ENCODE measurements around the gene E2F3.

The E2F3 gene

GRCh38 chr6:20427856-20428255, 26.2 kb downstream of the E2F3 start:
- DNase-seq = peak in 2 of 3 donors; percentile 74 to 79
- Histone ChIP-seq H3K27ac (ENCODE audit: insufficient read depth in 1 of 2, low read depth in 1 of 2, low read length in 2 of 2, poor library complexity in 1 of 2, severe bottlenecking in 2 of 2) (peak overlapping the region in 1 of 2 experiments; percentile 52), H3K4me1 (ENCODE audit: control extremely low read depth in 1 of 4, control insufficient read depth in 4 of 4, insufficient read depth in 4 of 4, low read length in 3 of 4) (peaks cover 25 to 51% (median 36%) of the 10 kb centered on the region in 4 experiments), H3K36me3 (ENCODE audit: control insufficient read depth in 4 of 4, insufficient read depth in 4 of 4, low read length in 3 of 4) (peaks cover 0 to 31% (median 8%) of the 10 kb centered on the region in 4 experiments), H3K27me3 (replicated peaks in 2 of 5; ENCODE audit: control insufficient read depth in 4 of 5, insufficient read depth in 5 of 5, low read length in 4 of 5) (no peaks in the 10 kb centered on the region), H3K9me3 (ENCODE audit: control extremely low read depth in 1 of 5, control insufficient read depth in 4 of 5, insufficient read depth in 2 of 5, low read depth in 1 of 5, low read length in 4 of 5) (no peaks in the 10 kb centered on the region), H3K4me3 (ENCODE audit: control insufficient read depth in 1 of 7, extremely low read depth in 1 of 7, insufficient read depth in 4 of 7, low read depth in 2 of 7, low read length in 6 of 7) (peak overlapping the region in 3 of 7 experiments; percentile 3 to 52 (median 16))
- 18% methylated on average over 4 of the region's 6 CpGs for WGBS (ENCODE audit: insufficient coverage)
- CTCF ChIA-PET = interaction anchor here (1.3 to 1.8 kb wide), 4 partner anchors 8 to 18 kb away, joined by 3 to 6 read pairs (median 3); no protein-coding TSS in a partner anchor
- POLR2A ChIA-PET = interaction anchor here (0.8 kb wide), 1 partner anchor 23 kb away, joined by 3 read pairs; no protein-coding TSS in a partner anchor

GRCh38 chr6:20432692-20433091, 31.0 kb downstream of the E2F3 start:
- POLR2A ChIA-PET = no interaction called here
- Histone ChIP-seq H3K4me1 (ENCODE audit: control extremely low read depth in 1 of 4, control insufficient read depth in 4 of 4, insufficient read depth in 4 of 4, low read length in 3 of 4) (peaks cover 2 to 14% (median 7%) of the 10 kb centered on the region in 4 experiments), H3K27ac (ENCODE audit: insufficient read depth in 1 of 2, low read depth in 1 of 2, low read length in 2 of 2, poor library complexity in 1 of 2, severe bottlenecking in 2 of 2) (no peak overlapping the region), H3K4me3 (ENCODE audit: control insufficient read depth in 1 of 7, extremely low read depth in 1 of 7, insufficient read depth in 4 of 7, low read depth in 2 of 7, low read length in 6 of 7) (no peak overlapping the region), H3K27me3 (replicated peaks in 2 of 5; ENCODE audit: control insufficient read depth in 4 of 5, insufficient read depth in 5 of 5, low read length in 4 of 5) (no peaks in the 10 kb centered on the region), H3K9me3 (ENCODE audit: control extremely low read depth in 1 of 5, control insufficient read depth in 4 of 5, insufficient read depth in 2 of 5, low read depth in 1 of 5, low read length in 4 of 5) (no peaks in the 10 kb centered on the region), H3K36me3 (ENCODE audit: control insufficient read depth in 4 of 4, insufficient read depth in 4 of 4, low read length in 3 of 4) (peaks cover 0 to 41% (median 11%) of the 10 kb centered on the region in 4 experiments)
- WGBS (ENCODE audit: insufficient coverage) = 96% methylated on average over 3 of the region's 5 CpGs
- CTCF ChIA-PET = interaction anchor here (1.2 to 1.8 kb wide), 4 partner anchors 23 to 95 kb away, joined by 3 to 7 read pairs (median 3); no protein-coding TSS in a partner anchor
- no peak for DNase-seq

GRCh38 chr6:20433321-20433720, 31.6 kb downstream of the E2F3 start:
- no peaks in the 10 kb centered on the region for H3K9me3 ChIP-seq (ENCODE audit: control extremely low read depth in 1 of 5, control insufficient read depth in 4 of 5, insufficient read depth in 2 of 5, low read depth in 1 of 5, low read length in 4 of 5)
- no peak overlapping the region for H3K4me3 ChIP-seq (ENCODE audit: control insufficient read depth in 1 of 7, extremely low read depth in 1 of 7, insufficient read depth in 4 of 7, low read depth in 2 of 7, low read length in 6 of 7)
- no peak overlapping the region for H3K27ac ChIP-seq (ENCODE audit: insufficient read depth in 1 of 2, low read depth in 1 of 2, low read length in 2 of 2, poor library complexity in 1 of 2, severe bottlenecking in 2 of 2)
- H3K4me1 ChIP-seq (ENCODE audit: control extremely low read depth in 1 of 4, control insufficient read depth in 4 of 4, insufficient read depth in 4 of 4, low read length in 3 of 4) = peaks cover 0 to 10% (median 4%) of the 10 kb centered on the region in 4 experiments
- H3K27me3 ChIP-seq (replicated peaks in 2 of 5; ENCODE audit: control insufficient read depth in 4 of 5, insufficient read depth in 5 of 5, low read length in 4 of 5) = no peaks in the 10 kb centered on the region
- ChIA-PET CTCF (interaction anchor here (1.4 to 1.8 kb wide), 4 partner anchors 11 to 95 kb away, joined by 3 to 7 read pairs (median 3); no protein-coding TSS in a partner anchor), POLR2A (no interaction called here)
- DNase-seq = no peak
- WGBS (ENCODE audit: insufficient coverage) = 90% methylated on average over 2 of the region's 3 CpGs
- peaks cover 3 to 45% (median 11%) of the 10 kb centered on the region in 4 experiments for H3K36me3 ChIP-seq (ENCODE audit: control insufficient read depth in 4 of 4, insufficient read depth in 4 of 4, low read length in 3 of 4)

GRCh38 chr6:20433929-20434328, 32.2 kb downstream of the E2F3 start:
- Histone ChIP-seq H3K27me3 (replicated peaks in 2 of 5; ENCODE audit: control insufficient read depth in 4 of 5, insufficient read depth in 5 of 5, low read length in 4 of 5) (no peaks in the 10 kb centered on the region), H3K9me3 (ENCODE audit: control extremely low read depth in 1 of 5, control insufficient read depth in 4 of 5, insufficient read depth in 2 of 5, low read depth in 1 of 5, low read length in 4 of 5) (no peaks in the 10 kb centered on the region), H3K36me3 (ENCODE audit: control insufficient read depth in 4 of 4, insufficient read depth in 4 of 4, low read length in 3 of 4) (peaks cover 3 to 51% (median 11%) of the 10 kb centered on the region in 4 experiments), H3K4me3 (ENCODE audit: control insufficient read depth in 1 of 7, extremely low read depth in 1 of 7, insufficient read depth in 4 of 7, low read depth in 2 of 7, low read length in 6 of 7) (no peak overlapping the region), H3K27ac (ENCODE audit: insufficient read depth in 1 of 2, low read depth in 1 of 2, low read length in 2 of 2, poor library complexity in 1 of 2, severe bottlenecking in 2 of 2) (no peak overlapping the region), H3K4me1 (ENCODE audit: control extremely low read depth in 1 of 4, control insufficient read depth in 4 of 4, insufficient read depth in 4 of 4, low read length in 3 of 4) (peaks cover 0 to 6% (median 0%) of the 10 kb centered on the region in 4 experiments)
- WGBS (ENCODE audit: insufficient coverage) = 81% methylated on average over 2 of the region's 2 CpGs
- ChIA-PET POLR2A (interaction anchor here (1.3 kb wide), 1 partner anchor 31 kb away, joined by 3 read pairs; no protein-coding TSS in a partner anchor), CTCF (interaction anchor here (1.4 to 2.0 kb wide), 5 partner anchors 12 to 33 kb away, joined by 3 to 4 read pairs (median 3); no protein-coding TSS in a partner anchor)
- DNase-seq = no peak

- POLR2A ChIA-PET = interaction anchor here (1.3 kb wide), 1 partner anchor 32 kb away, joined by 3 read pairs; no protein-coding TSS in a partner anchor
- H3K4me3 ChIP-seq (ENCODE audit: control insufficient read depth in 1 of 7, extremely low read depth in 1 of 7, insufficient read depth in 4 of 7, low read depth in 2 of 7, low read length in 6 of 7) = no peak overlapping the region
- H3K9me3 ChIP-seq (ENCODE audit: control extremely low read depth in 1 of 5, control insufficient read depth in 4 of 5, insufficient read depth in 2 of 5, low read depth in 1 of 5, low read length in 4 of 5) = peaks cover 0 to 2% (median 0%) of the 10 kb centered on the region in 5 experiments
- no peak for DNase-seq
- no peak overlapping the region for H3K27ac ChIP-seq (ENCODE audit: insufficient read depth in 1 of 2, low read depth in 1 of 2, low read length in 2 of 2, poor library complexity in 1 of 2, severe bottlenecking in 2 of 2)
- peaks cover 3 to 59% (median 12%) of the 10 kb centered on the region in 4 experiments for H3K36me3 ChIP-seq (ENCODE audit: control insufficient read depth in 4 of 4, insufficient read depth in 4 of 4, low read length in 3 of 4)
- peaks cover 0 to 2% (median 0%) of the 10 kb centered on the region in 4 experiments for H3K4me1 ChIP-seq (ENCODE audit: control extremely low read depth in 1 of 4, control insufficient read depth in 4 of 4, insufficient read depth in 4 of 4, low read length in 3 of 4)
- CTCF ChIA-PET = interaction anchor here (0.8 to 2.0 kb wide), 5 partner anchors 13 to 32 kb away, joined by 3 to 4 read pairs (median 3); no protein-coding TSS in a partner anchor
- H3K27me3 ChIP-seq (replicated peaks in 2 of 5; ENCODE audit: control insufficient read depth in 4 of 5, insufficient read depth in 5 of 5, low read length in 4 of 5) = no peaks in the 10 kb centered on the region
- 100% methylated on average over 5 of the region's 6 CpGs for WGBS (ENCODE audit: insufficient coverage)
These were observed 33.1 kb downstream of the E2F3 start for GRCh38 chr6:20434766-20435165.

GRCh38 chr6:20436719-20437118, 35.0 kb downstream of the E2F3 start:
- ChIA-PET CTCF (interaction anchor here (0.9 to 3.4 kb wide), 4 partner anchors 9 to 91 kb away, joined by 3 to 15 read pairs (median 6); no protein-coding TSS in a partner anchor), POLR2A (no interaction called here)
- WGBS (ENCODE audit: insufficient coverage) = 83% methylated on average over 1 of the region's 2 CpGs
- Histone ChIP-seq H3K36me3 (ENCODE audit: control insufficient read depth in 4 of 4, insufficient read depth in 4 of 4, low read length in 3 of 4) (peaks cover 3 to 61% (median 11%) of the 10 kb centered on the region in 4 experiments), H3K4me3 (ENCODE audit: control insufficient read depth in 1 of 7, extremely low read depth in 1 of 7, insufficient read depth in 4 of 7, low read depth in 2 of 7, low read length in 6 of 7) (no peak overlapping the region), H3K27me3 (replicated peaks in 2 of 5; ENCODE audit: control insufficient read depth in 4 of 5, insufficient read depth in 5 of 5, low read length in 4 of 5) (no peaks in the 10 kb centered on the region), H3K9me3 (ENCODE audit: control extremely low read depth in 1 of 5, control insufficient read depth in 4 of 5, insufficient read depth in 2 of 5, low read depth in 1 of 5, low read length in 4 of 5) (peaks cover 0 to 9% (median 0%) of the 10 kb centered on the region in 5 experiments), H3K27ac (ENCODE audit: insufficient read depth in 1 of 2, low read depth in 1 of 2, low read length in 2 of 2, poor library complexity in 1 of 2, severe bottlenecking in 2 of 2) (no peak overlapping the region), H3K4me1 (ENCODE audit: control extremely low read depth in 1 of 4, control insufficient read depth in 4 of 4, insufficient read depth in 4 of 4, low read length in 3 of 4) (peaks cover 0 to 2% (median 0%) of the 10 kb centered on the region in 4 experiments)
- no peak for DNase-seq

GRCh38 chr6:20437639-20438038, 36.0 kb downstream of the E2F3 start:
- no peaks in the 10 kb centered on the region for H3K27me3 ChIP-seq (replicated peaks in 2 of 5; ENCODE audit: control insufficient read depth in 4 of 5, insufficient read depth in 5 of 5, low read length in 4 of 5)
- 98% methylated on average over 8 of the region's 8 CpGs for WGBS (ENCODE audit: insufficient coverage)
- POLR2A ChIA-PET = no interaction called here
- no peak for DNase-seq
- peaks cover 0 to 2% (median 0%) of the 10 kb centered on the region in 4 experiments for H3K4me1 ChIP-seq (ENCODE audit: control extremely low read depth in 1 of 4, control insufficient read depth in 4 of 4, insufficient read depth in 4 of 4, low read length in 3 of 4)
- peaks cover 0 to 9% (median 0%) of the 10 kb centered on the region in 5 experiments for H3K9me3 ChIP-seq (ENCODE audit: control extremely low read depth in 1 of 5, control insufficient read depth in 4 of 5, insufficient read depth in 2 of 5, low read depth in 1 of 5, low read length in 4 of 5)
- H3K4me3 ChIP-seq (ENCODE audit: control insufficient read depth in 1 of 7, extremely low read depth in 1 of 7, insufficient read depth in 4 of 7, low read depth in 2 of 7, low read length in 6 of 7) = no peak overlapping the region
- CTCF ChIA-PET = interaction anchor here (0.9 to 3.4 kb wide), 3 partner anchors 9 to 33 kb away, joined by 3 to 15 read pairs (median 6); no protein-coding TSS in a partner anchor
- H3K36me3 ChIP-seq (ENCODE audit: control insufficient read depth in 4 of 4, insufficient read depth in 4 of 4, low read length in 3 of 4) = peaks cover 3 to 58% (median 9%) of the 10 kb centered on the region in 4 experiments
- no peak overlapping the region for H3K27ac ChIP-seq (ENCODE audit: insufficient read depth in 1 of 2, low read depth in 1 of 2, low read length in 2 of 2, poor library complexity in 1 of 2, severe bottlenecking in 2 of 2)

Data from common myeloid progenitor, CD34-positive (primary cell).